ENCODE results near the gene SSTR1.

SSTR1 gene

GRCh38 chr14:38243696-38244240 is 36.1 kb downstream of the SSTR1 start:
- no peak for DNase-seq

GRCh38 chr14:38248321-38249028 is 40.8 kb downstream of the SSTR1 start:
- peak; percentile 2 for DNase-seq

- DNase-seq = peak; percentile 8
Measured at GRCh38 chr14:38250331-38250730, 42.6 kb downstream of the SSTR1 start.

- no peak for DNase-seq
Measured at GRCh38 chr14:38252066-38252710, 44.5 kb downstream of the SSTR1 start.

- DNase-seq = no peak
Measured at GRCh38 chr14:38253676-38254075, 46.0 kb downstream of the SSTR1 start.

- DNase-seq = no peak
Measured at GRCh38 chr14:38254571-38255407, 47.1 kb downstream of the SSTR1 start.

- no peak for DNase-seq
Measured at GRCh38 chr14:38255408-38255672, 47.6 kb downstream of the SSTR1 start.

- peak; percentile 15 for DNase-seq
Measured at GRCh38 chr14:38255673-38256532, 48.2 kb downstream of the SSTR1 start, which contains the start of gene CLEC14A. Gene CLEC14A, minus strand, starts transcription at chr14:38256093. Its CDS starts 71 bp downstream, at chr14:38256022.

GRCh38 chr14:38256533-38256840 is 48.8 kb downstream of the SSTR1 start:
- DNase-seq = peak; percentile 39

- DNase-seq = peak; percentile 16
Measured at GRCh38 chr14:38257507-38257906, 49.8 kb downstream of the SSTR1 start.

- no peak for DNase-seq
Measured at GRCh38 chr14:38261620-38262019, 53.9 kb downstream of the SSTR1 start.

Measured in fibroblast of skin of back (primary cell).